CD14-positive monocyte (primary cell): ENCODE measurements around the gene ARHGEF3. TPM values are rescaled to one million over a fixed set of nuclear protein-coding genes. Genes with fewer than 3 reads are reported as not detected.
A peak's percentile ranks its signal among the peaks of the same experiment; 100 is the strongest.

ENCODE experiments used
- DNase-seq, 3 donors: peaks; one replicate each; pipeline ENCODE4 v3.0.0-alpha.2; 2011 to 2022
- H2AFZ ChIP-seq: 2 replicates; pipeline ENCODE4 v1.6.0; 2012; ENCODE audit warnings: mild to moderate bottlenecking, low read depth, low read length, inconsistent platforms; ENCODE audit not compliant: insufficient read depth, poor library complexity, severe bottlenecking
- H3K27ac ChIP-seq, 2 donors: 1 replicate in 1 of 2; 2 replicates in 1 of 2; pipeline ENCODE4 v1.5.1; 2012 to 2013; ENCODE audit warnings: low read length in 2 of 2, control low read depth in 1 of 2, inconsistent platforms in 1 of 2, low read depth in 1 of 2, mild to moderate bottlenecking in 1 of 2
- H3K27me3 ChIP-seq, 2 donors: one replicate each; pipeline versions ENCODE4 v1.6.0 to v1.6.1; 2011 to 2013; ENCODE audit warnings: low read length in 2 of 2; ENCODE audit not compliant: control insufficient read depth in 2 of 2, insufficient read depth in 2 of 2
- H3K36me3 ChIP-seq, 2 donors: replicated peaks in 1 of 2; 1 replicate in 1 of 2; 2 replicates in 1 of 2; pipeline versions ENCODE4 v1.5.1 to v1.6.1; 2012 to 2013; ENCODE audit warnings: low read length in 2 of 2, control low read depth in 1 of 2, inconsistent platforms in 1 of 2, mild to moderate bottlenecking in 1 of 2; ENCODE audit not compliant: insufficient read depth in 2 of 2, control insufficient read depth in 1 of 2
- H3K4me1 ChIP-seq, 2 donors: 1 replicate in 1 of 2; 2 replicates in 1 of 2; pipeline versions ENCODE4 v1.5.1 to v1.6.1; 2012 to 2013; ENCODE audit warnings: low read length in 2 of 2, control low read depth in 1 of 2, inconsistent platforms in 1 of 2, mild to moderate bottlenecking in 1 of 2, moderate library complexity in 1 of 2; ENCODE audit not compliant: insufficient read depth in 2 of 2, control insufficient read depth in 1 of 2
- H3K4me2 ChIP-seq: replicated peaks from 2 replicates; pipeline ENCODE3; 2012; ENCODE audit warnings: low read length, moderate library complexity, mild to moderate bottlenecking; ENCODE audit not compliant: poor library complexity, severe bottlenecking; ENCODE audit errors: extremely low read depth
- H3K4me3 ChIP-seq, 3 experiments: fragments of 200-600 bp in 1 of 3; sonication (generic) in 1 of 3; replicated peaks in 1 of 3; 1 replicate in 2 of 3; 2 replicates in 1 of 3; pipeline ENCODE4 v1.5.1; 2011 to 2013; ENCODE audit warnings: low read length in 3 of 3, mild to moderate bottlenecking in 3 of 3, control low read depth in 2 of 3, low read depth in 2 of 3, inconsistent platforms in 1 of 3, moderate library complexity in 1 of 3
- H3K79me2 ChIP-seq: 2 replicates; pipeline ENCODE4 v1.6.0; 2012; ENCODE audit warnings: mild to moderate bottlenecking, control low read depth, inconsistent platforms, low read length, moderate library complexity; ENCODE audit not compliant: insufficient read depth
- H3K9ac ChIP-seq: 2 replicates; pipeline ENCODE4 v1.6.0; 2017; ENCODE audit warnings: low read length, mild to moderate bottlenecking; ENCODE audit not compliant: insufficient read depth, poor library complexity, severe bottlenecking
- H3K9me3 ChIP-seq, 2 donors: replicated peaks in 1 of 2; 1 replicate in 1 of 2; 2 replicates in 1 of 2; pipeline versions ENCODE4 v1.5.1 to v1.6.1; 2012 to 2013; ENCODE audit warnings: low read length in 2 of 2, control low read depth in 1 of 2; ENCODE audit not compliant: control insufficient read depth in 1 of 2, insufficient read depth in 1 of 2
- H4K20me1 ChIP-seq: 2 replicates; pipeline ENCODE4 v1.6.0; 2012; ENCODE audit warnings: mild to moderate bottlenecking, low read length, control low read depth, moderate library complexity; ENCODE audit not compliant: insufficient read depth
- H3K27ac Mint-ChIP-seq, 7 donors: one replicate each; pipeline ENCODE4 v1.8.0; 2020; ENCODE audit warnings: mild to moderate bottlenecking in 7 of 7, mixed read lengths in 7 of 7, moderate library complexity in 6 of 7, inconsistent platforms in 2 of 7
- H3K27me3 Mint-ChIP-seq, 3 donors: one replicate each; pipeline ENCODE4 v1.8.0; 2021 to 2022; ENCODE audit warnings: low read depth in 3 of 3, mild to moderate bottlenecking in 3 of 3, mixed read lengths in 3 of 3, moderate library complexity in 3 of 3, inconsistent platforms in 1 of 3
- H3K36me3 Mint-ChIP-seq, 2 donors: one replicate each; pipeline ENCODE4 v1.8.0; 2020; ENCODE audit warnings: mixed read lengths in 2 of 2, inconsistent platforms in 1 of 2, mild to moderate bottlenecking in 1 of 2
- H3K4me1 Mint-ChIP-seq: one replicate; pipeline ENCODE4 v1.8.0; 2020; ENCODE audit warnings: mild to moderate bottlenecking, mixed read lengths
- H3K4me3 Mint-ChIP-seq, 2 donors: one replicate each; pipeline ENCODE4 v1.8.0; 2020; ENCODE audit warnings: mild to moderate bottlenecking in 2 of 2, mixed read lengths in 2 of 2, moderate library complexity in 1 of 2
- H3K9me3 Mint-ChIP-seq, 7 donors: one replicate each; pipeline ENCODE4 v1.8.0; 2020 to 2022; ENCODE audit warnings: mixed read lengths in 7 of 7, mild to moderate bottlenecking in 6 of 7, moderate library complexity in 6 of 7, inconsistent platforms in 2 of 7
- CTCF ChIP-seq: fragments of 200-600 bp; IDR thresholded peaks from one replicate; pipeline ENCODE4 v1.8.0; 2022; ENCODE audit warnings: antibody characterized with exemption, mild to moderate bottlenecking
- WGBS: methylation state at CpG from one replicate; pipeline ENCODE4 v1.1.5; 2013; ENCODE audit warnings: missing lambda C conversion rate; ENCODE audit not compliant: insufficient coverage; 5-methylcytosine and 5-hydroxymethylcytosine counted together
- intact Hi-C, 2 donors: fragments of 100-400 bp; cut with micrococcal nuclease; formaldehyde crosslinking; loops; one replicate each; pipeline versions ENCODE4 v1.15.0 to v1.15.1; 2023
- polyA plus RNA-seq, 3 donors: library from polyadenylated mRNA; depleted of rRNA in 1 of 3; unstranded in 2 of 3; stranded (reverse) in 1 of 3; fragments of 300-500 nt in 2 of 3; fragments of >200 nt in 1 of 3; fragmentation: Illumina TruSeq in 2 of 3; gene quantifications; 1 replicate in 2 of 3; 2 replicates in 1 of 3; pipeline ENCODE4 v1.2.3, GENCODE V29; 2012 to 2021

Gene ARHGEF3
- polyA plus RNA-seq, 3 donors = 22.6 to 29.5 (median 26.5) TPM

GRCh38 chr3:56763233-56763632 is 38.5 kb downstream of the ARHGEF3 start:
- H3K9ac ChIP-seq = no peak overlapping the region
- H3K36me3 ChIP-seq = peaks cover 0 to 33% of the 10 kb centered on the region in 2 donors
- Mint-ChIP-seq H3K36me3 (peaks cover 35 to 43% of the 10 kb centered on the region in 2 donors), H3K4me1 (peaks cover 37% of the 10 kb centered on the region), H3K27me3 (peaks cover 0 to 4% (median 1%) of the 10 kb centered on the region in 3 donors), H3K9me3 (no peaks in the 10 kb centered on the region), H3K4me3 (no peak overlapping the region), H3K27ac (peak overlapping the region in 1 of 7 donors; percentile 15)
- no CpG with 5 or more reads among the region's 2 CpGs for WGBS
- H3K4me2 ChIP-seq = no peak overlapping the region
- H2AFZ ChIP-seq = no peak overlapping the region
- H3K9me3 ChIP-seq = no peaks in the 10 kb centered on the region
- TF ChIP-seq CTCF = no peak
- H3K27ac ChIP-seq = no peak overlapping the region
- H3K79me2 ChIP-seq = peaks cover 23% of the 10 kb centered on the region
- H3K4me1 ChIP-seq = peaks cover 17 to 23% of the 10 kb centered on the region in 2 donors
- no peak for DNase-seq
- intact Hi-C loops = no loop called here
- peaks cover 8% of the 10 kb centered on the region for H4K20me1 ChIP-seq
- no peak overlapping the region for H3K4me3 ChIP-seq
- H3K27me3 ChIP-seq = no peaks in the 10 kb centered on the region

- Histone ChIP-seq H3K4me2 (no peak overlapping the region), H3K4me1 (peaks cover 22 to 23% of the 10 kb centered on the region in 2 donors)
- H3K27me3 Mint-ChIP-seq = peaks cover 0 to 4% (median 1%) of the 10 kb centered on the region in 3 donors
Measured at GRCh38 chr3:56762718-56763117, 39.0 kb downstream of the ARHGEF3 start.

More at GRCh38 chr3:56762718-56763117, 39.0 kb downstream of the ARHGEF3 start:
- Mint-ChIP-seq H3K4me3 (no peak overlapping the region), H3K36me3 (peaks cover 35 to 43% of the 10 kb centered on the region in 2 donors), H3K27ac (no peak overlapping the region), H3K9me3 (no peaks in the 10 kb centered on the region), H3K4me1 (peaks cover 40% of the 10 kb centered on the region)
- no peak overlapping the region for H3K4me3 ChIP-seq
- TF ChIP-seq CTCF = no peak
- no peak overlapping the region for H2AFZ ChIP-seq
- peaks cover 0 to 33% of the 10 kb centered on the region in 2 donors for H3K36me3 ChIP-seq
- peaks cover 23% of the 10 kb centered on the region for H3K79me2 ChIP-seq
- DNase-seq = no peak
- H3K9ac ChIP-seq = no peak overlapping the region
- no peaks in the 10 kb centered on the region for H3K9me3 ChIP-seq
- peaks cover 8% of the 10 kb centered on the region for H4K20me1 ChIP-seq
- no peak overlapping the region for H3K27ac ChIP-seq
- WGBS = no CpG with 5 or more reads among the region's 1 CpG
- intact Hi-C loops = no loop called here
- H3K27me3 ChIP-seq = no peaks in the 10 kb centered on the region
